Stimulated activated naive CD8-positive, alpha-beta T cell treated with anti-CD3 and anti-CD28 coated beads, Interleukin-15, Interleukin-2, amounts not matched to agents 100 ng/mL and 50 ng/mL, for 24 hours (primary cell): Measurements from ENCODE around the gene GTF2I.
"Not testable (repeated sequence)": the region's sequence is repeated elsewhere in the genome, so short reads cannot be mapped to it uniquely, and the experiment has no call there.

Source experiments
- H3K27ac Mint-ChIP-seq: one replicate; pipeline ENCODE4 v1.8.0; 2021; ENCODE audit warnings: mild to moderate bottlenecking, mixed read lengths
- H3K27me3 Mint-ChIP-seq: one replicate; pipeline ENCODE4 v1.8.0; 2021; ENCODE audit warnings: mixed read lengths
- H3K36me3 Mint-ChIP-seq: one replicate; pipeline ENCODE4 v1.8.0; 2021; ENCODE audit warnings: low read depth, mixed read lengths
- H3K4me1 Mint-ChIP-seq: one replicate; pipeline ENCODE4 v1.8.0; 2021; ENCODE audit warnings: low read depth, mixed read lengths
- H3K4me3 Mint-ChIP-seq: one replicate; pipeline ENCODE4 v1.8.0; 2021; ENCODE audit warnings: mild to moderate bottlenecking, mixed read lengths
- H3K9me3 Mint-ChIP-seq: one replicate; pipeline ENCODE4 v1.8.0; 2021; ENCODE audit warnings: mixed read lengths

The GTF2I gene

DNA sequence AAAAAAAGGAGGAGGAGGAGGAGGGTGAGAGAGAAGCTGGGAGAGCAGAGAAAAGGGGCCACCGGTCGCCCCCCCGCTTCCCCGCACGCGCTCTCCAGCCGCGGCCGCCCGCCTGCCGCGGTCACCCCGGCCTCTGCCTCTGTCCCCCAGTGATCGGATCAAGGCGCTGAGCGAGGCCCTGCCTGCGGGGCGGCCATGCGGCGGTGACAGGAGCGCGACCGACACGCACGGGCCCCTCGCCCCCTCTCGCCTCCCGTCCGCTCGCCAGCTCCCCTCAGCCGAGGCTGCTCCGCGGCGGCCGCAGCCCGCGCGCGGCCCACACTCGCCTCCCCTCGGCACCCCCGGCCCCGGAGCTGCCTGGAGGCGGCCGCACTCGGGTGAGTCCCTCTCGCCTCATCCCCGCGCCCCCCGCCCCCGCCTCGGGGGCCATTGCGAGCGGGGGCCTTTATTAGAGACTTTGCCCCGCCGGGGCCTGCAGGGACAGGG is at the start of gene GTF2I:
Gene GTF2I (plus strand): TSS at position 27 of the 486 bp plus-strand sequence. CDS start 31,411 bp downstream, outside the sequence.
- peaks cover 63% of the 10 kb centered on the region for H3K4me1 Mint-ChIP-seq
- peaks cover 21% of the 10 kb centered on the region for H3K36me3 Mint-ChIP-seq
- no peaks in the 10 kb centered on the region for H3K9me3 Mint-ChIP-seq
- H3K27ac Mint-ChIP-seq = peak within 1 kb of the TSS; percentile 96
- H3K27me3 Mint-ChIP-seq = no peaks in the 10 kb centered on the region
- H3K4me3 Mint-ChIP-seq = peak within 1 kb of the TSS; percentile 89

DNA sequence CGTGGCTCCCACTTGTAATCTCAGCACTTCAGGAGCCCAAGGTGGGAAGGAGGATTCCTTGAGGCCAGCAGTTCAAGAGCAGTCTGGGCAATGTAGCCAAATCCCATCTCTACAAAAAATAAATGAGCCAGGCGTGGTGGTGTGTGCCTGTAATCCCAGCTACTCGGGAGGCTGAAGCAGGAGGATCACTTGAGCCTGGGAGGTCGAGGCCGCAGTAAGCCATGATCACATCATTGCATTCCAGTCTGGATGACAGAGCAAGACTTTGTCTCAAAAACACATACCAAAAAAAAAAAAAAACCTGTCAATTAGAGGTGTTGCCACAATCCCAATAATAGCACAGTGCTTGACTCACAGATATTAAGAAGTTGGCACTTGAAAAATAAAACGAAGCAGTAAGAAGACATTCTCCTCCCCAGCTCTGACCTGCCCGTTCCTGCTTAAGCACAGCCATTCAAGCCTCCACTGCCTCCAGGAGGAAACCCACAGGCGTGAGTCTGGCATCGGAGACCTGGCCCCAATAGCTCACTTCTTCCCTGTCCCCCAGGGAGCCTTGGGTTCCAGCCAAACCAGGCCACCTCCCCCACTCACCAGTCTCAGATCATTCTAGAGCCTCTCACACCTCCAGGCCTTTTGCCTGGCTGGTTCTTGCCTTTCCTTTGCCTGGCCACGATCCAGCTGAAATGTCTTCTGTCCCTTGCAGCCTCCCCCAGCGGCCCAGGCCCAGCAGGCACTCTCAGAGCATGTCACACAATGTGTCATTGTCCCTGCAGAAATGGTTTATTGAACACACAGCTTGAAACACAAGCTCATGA is 45.3 kb upstream of the GTF2I start:
- H3K36me3 Mint-ChIP-seq = no peaks in the 10 kb centered on the region
- H3K27me3 Mint-ChIP-seq = no peaks in the 10 kb centered on the region
- peaks cover 9% of the 10 kb centered on the region for H3K4me1 Mint-ChIP-seq
- H3K4me3 Mint-ChIP-seq = no peak overlapping the region
- H3K9me3 Mint-ChIP-seq = no peaks in the 10 kb centered on the region
- H3K27ac Mint-ChIP-seq = no peak overlapping the region

DNA sequence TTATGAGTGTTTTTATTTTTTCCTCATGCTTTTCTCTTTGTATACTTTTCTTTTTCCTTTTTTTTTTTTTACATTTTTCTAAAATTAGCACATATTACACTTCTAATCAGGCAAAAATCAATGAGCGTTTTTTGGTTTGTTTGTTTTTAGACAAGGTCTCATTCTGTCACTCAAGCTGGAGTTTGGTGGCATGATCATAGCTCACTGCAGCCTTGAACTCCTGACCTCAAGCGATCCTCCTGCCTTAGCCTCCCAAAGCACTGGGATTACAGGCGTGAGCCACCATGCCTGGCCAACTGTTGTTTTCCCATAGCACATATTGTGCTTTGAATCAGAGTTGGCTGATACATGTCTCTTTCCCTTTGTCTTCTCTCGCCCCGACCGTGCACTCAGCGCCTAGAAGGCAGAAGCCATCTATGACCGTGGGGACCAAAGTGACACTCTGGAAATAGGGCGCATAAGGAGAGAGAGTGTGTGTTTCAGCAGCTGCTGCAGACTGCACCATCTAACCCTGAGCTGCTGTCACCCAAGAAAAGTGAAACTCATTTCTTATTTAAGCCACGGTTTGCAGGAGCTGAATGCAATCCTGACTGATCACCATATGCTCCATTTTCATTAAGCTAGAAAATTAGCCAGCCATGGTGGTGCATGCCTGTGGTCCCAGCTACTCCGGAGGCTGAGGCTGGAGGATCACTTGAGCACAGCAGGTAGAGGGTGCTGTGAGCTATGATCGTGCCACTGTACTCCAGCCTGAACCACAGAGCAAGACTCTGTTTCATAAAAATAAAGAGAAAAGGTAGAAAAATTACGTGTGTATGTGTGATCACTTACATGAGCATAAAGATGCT is 41.4 kb upstream of the GTF2I start:
- Mint-ChIP-seq H3K9me3 (no peaks in the 10 kb centered on the region), H3K27me3 (no peaks in the 10 kb centered on the region), H3K4me1 (peaks cover 16% of the 10 kb centered on the region), H3K36me3 (no peaks in the 10 kb centered on the region), H3K4me3 (no peak overlapping the region), H3K27ac (peak overlapping the region; percentile 48)

- Mint-ChIP-seq H3K27ac (peak overlapping the region; percentile 80), H3K9me3 (no peaks in the 10 kb centered on the region), H3K4me1 (peaks cover 16% of the 10 kb centered on the region), H3K4me3 (no peak overlapping the region), H3K36me3 (no peaks in the 10 kb centered on the region), H3K27me3 (no peaks in the 10 kb centered on the region)
These were observed 40.3 kb upstream of the GTF2I start for GRCh38 chr7:74617180-74617744.

DNA sequence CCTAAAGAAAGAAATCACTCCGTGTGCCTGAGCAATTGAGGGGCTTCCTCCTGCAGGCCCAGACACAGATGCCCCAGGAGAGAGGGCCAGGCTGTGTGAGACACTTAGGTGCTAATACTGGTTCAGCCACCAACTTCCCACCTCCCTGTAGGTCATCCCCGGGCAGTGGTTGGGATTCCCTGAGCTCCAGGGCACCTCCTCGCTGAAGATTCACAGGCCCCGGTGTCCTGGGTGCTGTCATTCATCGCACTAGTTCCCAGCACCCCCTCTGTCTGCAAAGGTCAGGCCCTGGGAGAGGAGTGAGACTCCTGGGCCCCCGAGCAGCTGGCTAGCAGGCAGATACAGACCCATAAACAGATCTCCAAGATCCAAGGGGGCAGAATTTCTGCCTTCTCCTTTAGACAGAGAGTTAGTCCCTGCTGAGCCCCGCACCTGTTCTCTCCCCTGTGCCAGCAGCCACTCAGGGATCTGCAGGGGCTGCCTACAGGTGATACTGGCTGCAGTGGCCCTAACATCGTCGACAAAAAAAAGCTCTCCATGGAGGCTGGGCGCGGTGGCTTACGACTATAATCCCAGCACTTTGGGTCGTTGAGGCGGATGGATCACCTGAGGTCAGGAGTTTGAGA is 38.2 kb upstream of the GTF2I start:
- H3K27ac Mint-ChIP-seq = no peak overlapping the region
- H3K36me3 Mint-ChIP-seq = no peaks in the 10 kb centered on the region

GRCh38 chr7:74622228-74622749 is 35.2 kb upstream of the GTF2I start:
- Mint-ChIP-seq H3K27me3 (no peaks in the 10 kb centered on the region), H3K9me3 (no peaks in the 10 kb centered on the region), H3K36me3 (no peaks in the 10 kb centered on the region), H3K27ac (no peak overlapping the region), H3K4me1 (peaks cover 7% of the 10 kb centered on the region), H3K4me3 (no peak overlapping the region)

More for the DNA sequence above, 38.2 kb upstream of the GTF2I start:
- Mint-ChIP-seq H3K4me1 (peaks cover 16% of the 10 kb centered on the region), H3K4me3 (no peak overlapping the region), H3K27me3 (no peaks in the 10 kb centered on the region), H3K9me3 (no peaks in the 10 kb centered on the region)

DNA sequence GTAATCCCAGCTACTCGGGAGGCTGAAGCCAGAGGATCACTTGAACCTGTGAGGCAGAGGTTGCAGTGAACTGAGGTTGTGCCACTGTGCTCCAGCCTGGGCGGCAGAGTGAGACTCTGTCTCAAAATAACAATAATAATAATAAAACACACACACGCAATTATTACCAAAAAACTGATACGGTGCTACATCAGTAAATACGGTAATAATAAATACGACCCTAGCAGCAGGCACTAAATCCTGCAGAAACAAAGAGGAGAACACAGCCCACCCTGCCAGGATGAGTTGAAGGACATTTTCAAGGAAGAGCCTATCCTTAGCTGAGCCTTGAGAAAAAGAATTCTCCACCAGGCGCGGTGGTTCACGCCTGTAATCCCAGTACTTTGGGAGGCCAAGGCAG is 34.4 kb upstream of the GTF2I start:
- H3K36me3 Mint-ChIP-seq = no peaks in the 10 kb centered on the region
- H3K4me3 Mint-ChIP-seq = no peak overlapping the region
- H3K4me1 Mint-ChIP-seq = peaks cover 1% of the 10 kb centered on the region
- H3K27me3 Mint-ChIP-seq = no peaks in the 10 kb centered on the region
- no peaks in the 10 kb centered on the region for H3K9me3 Mint-ChIP-seq
- no peak overlapping the region for H3K27ac Mint-ChIP-seq

DNA sequence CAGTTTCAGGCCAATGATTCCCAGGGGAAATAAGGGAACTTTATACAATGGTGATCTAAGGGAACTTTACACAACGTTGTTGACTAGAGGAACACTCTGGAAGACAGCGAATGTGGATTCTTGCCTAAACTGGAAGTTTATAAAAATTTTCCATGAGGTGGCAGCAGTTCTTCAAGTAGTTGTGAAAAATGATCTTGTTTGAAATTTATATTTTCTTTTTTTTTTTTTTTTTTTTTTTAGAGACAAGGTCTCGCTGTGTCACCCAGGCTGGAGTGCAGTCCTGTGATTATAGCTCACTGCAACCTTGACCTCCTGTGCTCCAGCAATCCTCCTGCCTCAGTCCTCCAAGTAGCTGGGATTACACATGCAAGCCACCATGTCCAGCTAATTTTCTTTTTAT is 32.1 kb upstream of the GTF2I start:
- no peaks in the 10 kb centered on the region for H3K4me1 Mint-ChIP-seq
- no peaks in the 10 kb centered on the region for H3K27me3 Mint-ChIP-seq
- no peak overlapping the region for H3K4me3 Mint-ChIP-seq
- H3K9me3 Mint-ChIP-seq = no peaks in the 10 kb centered on the region
- no peak overlapping the region for H3K27ac Mint-ChIP-seq
- no peaks in the 10 kb centered on the region for H3K36me3 Mint-ChIP-seq

DNA sequence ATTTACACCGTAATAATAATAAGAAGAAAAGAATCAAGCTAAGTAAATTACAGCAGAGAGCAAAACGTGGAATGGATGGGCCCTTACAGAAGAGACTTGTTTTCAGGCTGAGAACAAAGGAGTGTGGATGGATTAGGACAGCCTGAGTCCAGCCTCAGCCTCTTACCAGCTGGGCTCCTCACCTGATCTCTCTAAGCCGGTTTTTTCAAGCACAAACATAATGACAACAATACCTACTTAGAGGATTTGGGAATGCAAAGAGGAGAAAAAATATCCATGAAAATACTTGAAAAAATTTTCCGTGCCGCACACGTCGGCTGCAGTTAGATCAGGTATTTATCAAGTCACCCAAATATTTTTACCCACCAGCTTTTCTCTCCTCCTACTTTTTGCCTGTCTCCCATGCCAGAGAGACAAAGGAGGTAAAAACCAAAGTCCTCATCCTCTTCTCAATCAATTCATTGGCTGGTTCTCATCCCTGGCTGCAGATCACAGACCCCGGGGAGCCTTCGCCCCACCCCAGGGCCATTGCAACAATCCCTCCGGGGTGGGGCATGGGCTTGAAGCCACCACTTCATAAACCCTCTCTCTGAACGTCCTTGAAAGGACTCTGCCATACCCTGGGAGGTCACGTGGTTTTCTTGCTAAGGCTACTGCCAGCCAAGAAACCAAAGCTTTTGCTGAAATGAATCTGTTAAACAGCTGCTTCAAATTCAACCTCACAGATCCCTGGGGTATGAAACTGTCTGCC is 29.7 kb upstream of the GTF2I start:
- Mint-ChIP-seq H3K27me3 (no peaks in the 10 kb centered on the region), H3K4me3 (no peak overlapping the region), H3K9me3 (no peaks in the 10 kb centered on the region), H3K4me1 (no peaks in the 10 kb centered on the region), H3K36me3 (no peaks in the 10 kb centered on the region), H3K27ac (no peak overlapping the region)

GRCh38 chr7:74632505-74632904 is 25.0 kb upstream of the GTF2I start:
- H3K9me3 Mint-ChIP-seq = no peaks in the 10 kb centered on the region
- no peak overlapping the region for H3K27ac Mint-ChIP-seq
- H3K4me3 Mint-ChIP-seq = no peak overlapping the region
- H3K27me3 Mint-ChIP-seq = no peaks in the 10 kb centered on the region
- no peaks in the 10 kb centered on the region for H3K4me1 Mint-ChIP-seq
- H3K36me3 Mint-ChIP-seq = no peaks in the 10 kb centered on the region

- Mint-ChIP-seq H3K27ac (no peak overlapping the region), H3K4me1 (no peaks in the 10 kb centered on the region), H3K27me3 (no peaks in the 10 kb centered on the region), H3K9me3 (no peaks in the 10 kb centered on the region), H3K4me3 (no peak overlapping the region), H3K36me3 (no peaks in the 10 kb centered on the region)
These were observed 24.0 kb upstream of the GTF2I start for GRCh38 chr7:74633451-74633921.

- Mint-ChIP-seq H3K9me3 (no peaks in the 10 kb centered on the region), H3K27ac (no peak overlapping the region), H3K27me3 (no peaks in the 10 kb centered on the region), H3K36me3 (no peaks in the 10 kb centered on the region), H3K4me3 (no peak overlapping the region), H3K4me1 (peaks cover 13% of the 10 kb centered on the region)
These were observed 19.8 kb upstream of the GTF2I start for GRCh38 chr7:74637745-74638144.

DNA sequence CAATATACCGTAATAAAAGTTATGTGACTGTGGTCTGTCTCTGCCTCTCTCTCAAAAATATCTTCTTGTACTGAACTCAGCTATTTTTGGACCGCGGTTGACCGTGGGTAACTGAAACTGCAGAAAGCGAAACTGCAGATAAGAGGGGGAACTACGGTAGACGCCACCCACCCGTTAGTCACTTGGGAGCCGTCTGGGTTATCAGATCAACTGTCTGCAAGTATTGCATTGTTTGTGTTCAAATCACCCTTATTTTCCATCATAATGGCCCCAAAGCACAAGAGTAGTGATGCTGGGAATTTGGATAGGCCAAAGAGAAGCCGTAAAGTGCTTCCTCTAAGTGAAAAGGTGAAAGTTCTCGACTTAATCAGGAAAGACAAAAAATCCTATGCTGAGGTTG is 7.5 kb upstream of the GTF2I start:
- Mint-ChIP-seq H3K27ac (peak overlapping the region; percentile 97), H3K4me3 (peak overlapping the region; percentile 87), H3K4me1 (peaks cover 41% of the 10 kb centered on the region)
- H3K36me3 Mint-ChIP-seq, H3K27me3 Mint-ChIP-seq, H3K9me3 Mint-ChIP-seq: not testable (repeated sequence)
